ENCODE results near the gene SFXN5.

SFXN5 gene

GRCh38 chr2:73043929-73044832, 27.3 kb downstream of the SFXN5 start:
- DNase-seq (ENCODE audit: low spot score) = peak; percentile 67

GRCh38 chr2:73043276-73043675, 28.2 kb downstream of the SFXN5 start:
- DNase-seq (ENCODE audit: low spot score) = peak; percentile 47

- DNase-seq (ENCODE audit: low spot score) = no peak
Measured at GRCh38 chr2:73037947-73038585, 33.4 kb downstream of the SFXN5 start.

- no peak for DNase-seq (ENCODE audit: low spot score)
Measured at GRCh38 chr2:73036766-73037165, 34.7 kb downstream of the SFXN5 start.

GRCh38 chr2:73035899-73036711, 35.4 kb downstream of the SFXN5 start:
- peak; percentile 67 for DNase-seq (ENCODE audit: low spot score)

GRCh38 chr2:73034661-73035375, 36.7 kb downstream of the SFXN5 start:
- no peak for DNase-seq (ENCODE audit: low spot score)

- DNase-seq (ENCODE audit: low spot score) = no peak
Measured at GRCh38 chr2:73033766-73034381, 37.6 kb downstream of the SFXN5 start.

- no peak for DNase-seq (ENCODE audit: low spot score)
Measured at GRCh38 chr2:73033142-73033765, 38.3 kb downstream of the SFXN5 start.

- DNase-seq (ENCODE audit: low spot score) = no peak
Measured at GRCh38 chr2:73032702-73033097, 38.8 kb downstream of the SFXN5 start.

GRCh38 chr2:73031725-73032701, 39.5 kb downstream of the SFXN5 start:
- no peak for DNase-seq (ENCODE audit: low spot score)

- DNase-seq (ENCODE audit: low spot score) = no peak
Measured at GRCh38 chr2:73031095-73031678, 40.3 kb downstream of the SFXN5 start.

- DNase-seq (ENCODE audit: low spot score) = no peak
Measured at GRCh38 chr2:73028841-73029240, 42.7 kb downstream of the SFXN5 start.

- no peak for DNase-seq (ENCODE audit: low spot score)
Measured at GRCh38 chr2:73027340-73027739, 44.2 kb downstream of the SFXN5 start.

- DNase-seq (ENCODE audit: low spot score) = no peak
Measured at GRCh38 chr2:73023497-73023896, 48.0 kb downstream of the SFXN5 start.

GRCh38 chr2:73022024-73022568, 49.4 kb downstream of the SFXN5 start:
- no peak for DNase-seq (ENCODE audit: low spot score)

- no peak for DNase-seq (ENCODE audit: low spot score)
Measured at GRCh38 chr2:73021371-73022010, 50.0 kb downstream of the SFXN5 start.

GRCh38 chr2:73020657-73021370, 50.7 kb downstream of the SFXN5 start:
- DNase-seq (ENCODE audit: low spot score) = no peak

GRCh38 chr2:73020306-73020656, 51.2 kb downstream of the SFXN5 start:
- DNase-seq (ENCODE audit: low spot score) = no peak
